ENCODE measurements around the gene MYEOV. TPM values are rescaled to one million over a fixed set of nuclear protein-coding genes. Genes with fewer than 3 reads are reported as not detected.

The MYEOV gene
- total RNA-seq, 2 donors from 2014 or later: 4.5 to 8.2 TPM

GRCh38 chr11:69310351-69310750 is 16.4 kb downstream of the MYEOV start:
- no peak for DNase-seq
- Histone ChIP-seq H3K4me1 (no peaks in the 10 kb centered on the region), H3K4me3 (no peak overlapping the region), H3K27ac (no peak overlapping the region), H3K36me3 (no peaks in the 10 kb centered on the region), H3K27me3 (no peaks in the 10 kb centered on the region), H3K9me3 (no peaks in the 10 kb centered on the region), H3K9ac (ENCODE audit: low read depth in 2 of 2, low read length in 2 of 2) (no peak overlapping the region)
- no peak for TF ChIP-seq CTCF (IDR thresholded peaks at IDR 0.05)
- intact Hi-C loops (cut with DNase I): no loop called here

GRCh38 chr11:69310934-69311766 is 17.2 kb downstream of the MYEOV start:
- Histone ChIP-seq H3K27ac (no peak overlapping the region), H3K4me3 (no peak overlapping the region), H3K4me1 (no peaks in the 10 kb centered on the region), H3K27me3 (no peaks in the 10 kb centered on the region), H3K9ac (ENCODE audit: low read depth in 2 of 2, low read length in 2 of 2) (no peak overlapping the region), H3K9me3 (no peaks in the 10 kb centered on the region), H3K36me3 (no peaks in the 10 kb centered on the region)
- no peak for TF ChIP-seq CTCF (IDR thresholded peaks at IDR 0.05)
- no peak for DNase-seq
- intact Hi-C loops (cut with DNase I): no loop called here

- no peak for DNase-seq
- no peaks in the 10 kb centered on the region for H3K36me3 ChIP-seq
- no peak overlapping the region for H3K27ac ChIP-seq
- no peaks in the 10 kb centered on the region for H3K9me3 ChIP-seq
- intact Hi-C loops (cut with DNase I): no loop called here
- H3K9ac ChIP-seq (ENCODE audit: low read depth in 2 of 2, low read length in 2 of 2): no peak overlapping the region
- no peaks in the 10 kb centered on the region for H3K27me3 ChIP-seq
- H3K4me3 ChIP-seq: no peak overlapping the region
- no peaks in the 10 kb centered on the region for H3K4me1 ChIP-seq
- TF ChIP-seq CTCF (IDR thresholded peaks at IDR 0.05): no peak
These were observed 17.9 kb downstream of the MYEOV start for GRCh38 chr11:69311767-69312385.

GRCh38 chr11:69312453-69313404 is 18.8 kb downstream of the MYEOV start:
- H3K9me3 ChIP-seq: no peaks in the 10 kb centered on the region
- no peaks in the 10 kb centered on the region for H3K27me3 ChIP-seq
- no peaks in the 10 kb centered on the region for H3K4me1 ChIP-seq
- no peak for DNase-seq
- H3K36me3 ChIP-seq: no peaks in the 10 kb centered on the region
- no peak overlapping the region for H3K4me3 ChIP-seq
- H3K27ac ChIP-seq: no peak overlapping the region
- intact Hi-C loops (cut with DNase I): no loop called here
- no peak for TF ChIP-seq CTCF (IDR thresholded peaks at IDR 0.05)
- H3K9ac ChIP-seq (ENCODE audit: low read depth in 2 of 2, low read length in 2 of 2): no peak overlapping the region

GRCh38 chr11:69313992-69314391 is 20.0 kb downstream of the MYEOV start:
- Histone ChIP-seq H3K9me3 (no peaks in the 10 kb centered on the region), H3K27me3 (no peaks in the 10 kb centered on the region), H3K36me3 (no peaks in the 10 kb centered on the region), H3K27ac (no peak overlapping the region), H3K4me1 (no peaks in the 10 kb centered on the region), H3K4me3 (no peak overlapping the region), H3K9ac (ENCODE audit: low read depth in 2 of 2, low read length in 2 of 2) (no peak overlapping the region)
- intact Hi-C loops (cut with DNase I): no loop called here
- DNase-seq: no peak
- no peak for TF ChIP-seq CTCF (IDR thresholded peaks at IDR 0.05)
